Neural crest cell (in vitro differentiated cells): ENCODE results near the gene ABTB2. TPM values are rescaled to one million over a fixed set of nuclear protein-coding genes. Genes with fewer than 3 reads are reported as not detected.
"Not testable (repeated sequence)": the region's sequence is repeated elsewhere in the genome, so short reads cannot be mapped to it uniquely, and the experiment has no call there.

Source experiments
- DNase-seq: peaks from one replicate; pipeline ENCODE4 v3.0.0; 2021; ENCODE audit warnings: low read depth, mixed read lengths, low spot score
- H3K27ac Mint-ChIP-seq: one replicate; pipeline ENCODE4 v1.8.0; 2021; ENCODE audit warnings: mild to moderate bottlenecking, mixed read lengths; ENCODE audit not compliant: unreplicated experiment
- H3K27me3 Mint-ChIP-seq: 2 replicates; pipeline ENCODE4 v1.8.0; 2021; ENCODE audit warnings: low read depth, mild to moderate bottlenecking, mixed read lengths
- H3K36me3 Mint-ChIP-seq: 2 replicates; pipeline ENCODE4 v1.8.0; 2021; ENCODE audit warnings: low read depth, mild to moderate bottlenecking, mixed read lengths
- H3K4me1 Mint-ChIP-seq: 2 replicates; pipeline ENCODE4 v1.8.0; 2021; ENCODE audit warnings: mixed read lengths
- H3K4me3 Mint-ChIP-seq: one replicate; pipeline ENCODE4 v1.8.0; 2021; ENCODE audit warnings: mild to moderate bottlenecking, mixed read lengths
- H3K9me3 Mint-ChIP-seq: 2 replicates; pipeline ENCODE4 v1.8.0; 2021; ENCODE audit warnings: mixed read lengths
- total RNA-seq: library from RNA; stranded (reverse); gene quantifications from 2 replicates; pipeline ENCODE4 v1.2.1, GENCODE V29; 2021
- TF ChIP-seq, protein P1 (sequence below): fragments of 200-600 bp; sonication (generic); conservative IDR thresholded peaks from 2 replicates; pipeline ENCODE4 v1.5.0; 2021; ENCODE audit warnings: antibody characterized with exemption, mild to moderate bottlenecking

The ABTB2 gene
- total RNA-seq, 1 donor from 2014 or later: 3.0 TPM

DNA sequence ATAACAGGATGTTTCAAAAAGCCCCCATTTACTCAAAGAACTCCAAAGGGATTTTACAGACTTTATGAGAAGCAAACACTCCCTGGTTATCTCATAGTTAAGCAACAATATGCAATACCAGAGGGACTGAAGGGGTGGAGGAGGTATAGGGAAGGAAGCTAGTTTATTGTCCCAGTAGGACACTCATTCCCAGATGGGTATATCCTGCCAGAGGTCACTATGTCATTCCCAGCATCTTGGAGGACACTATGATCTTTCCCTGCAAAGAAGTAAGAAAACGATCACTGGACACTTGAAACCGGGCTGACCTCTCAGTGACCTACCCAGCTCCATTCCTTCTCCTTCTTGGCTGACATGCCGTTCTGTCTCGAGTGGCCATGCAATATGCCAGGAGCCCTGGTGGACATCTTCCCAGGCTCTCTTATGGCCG lies 137.9 kb downstream of the ABTB2 start:
- Mint-ChIP-seq H3K27ac (no peak overlapping the region), H3K9me3 (no peaks in the 10 kb centered on the region), H3K36me3 (no peaks in the 10 kb centered on the region), H3K4me1 (peaks cover 13% of the 10 kb centered on the region), H3K27me3 (no peaks in the 10 kb centered on the region), H3K4me3 (no peak overlapping the region)
- DNase-seq: no peak
- TF ChIP-seq, protein P1, sequence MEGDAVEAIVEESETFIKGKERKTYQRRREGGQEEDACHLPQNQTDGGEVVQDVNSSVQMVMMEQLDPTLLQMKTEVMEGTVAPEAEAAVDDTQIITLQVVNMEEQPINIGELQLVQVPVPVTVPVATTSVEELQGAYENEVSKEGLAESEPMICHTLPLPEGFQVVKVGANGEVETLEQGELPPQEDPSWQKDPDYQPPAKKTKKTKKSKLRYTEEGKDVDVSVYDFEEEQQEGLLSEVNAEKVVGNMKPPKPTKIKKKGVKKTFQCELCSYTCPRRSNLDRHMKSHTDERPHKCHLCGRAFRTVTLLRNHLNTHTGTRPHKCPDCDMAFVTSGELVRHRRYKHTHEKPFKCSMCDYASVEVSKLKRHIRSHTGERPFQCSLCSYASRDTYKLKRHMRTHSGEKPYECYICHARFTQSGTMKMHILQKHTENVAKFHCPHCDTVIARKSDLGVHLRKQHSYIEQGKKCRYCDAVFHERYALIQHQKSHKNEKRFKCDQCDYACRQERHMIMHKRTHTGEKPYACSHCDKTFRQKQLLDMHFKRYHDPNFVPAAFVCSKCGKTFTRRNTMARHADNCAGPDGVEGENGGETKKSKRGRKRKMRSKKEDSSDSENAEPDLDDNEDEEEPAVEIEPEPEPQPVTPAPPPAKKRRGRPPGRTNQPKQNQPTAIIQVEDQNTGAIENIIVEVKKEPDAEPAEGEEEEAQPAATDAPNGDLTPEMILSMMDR: no peak

DNA sequence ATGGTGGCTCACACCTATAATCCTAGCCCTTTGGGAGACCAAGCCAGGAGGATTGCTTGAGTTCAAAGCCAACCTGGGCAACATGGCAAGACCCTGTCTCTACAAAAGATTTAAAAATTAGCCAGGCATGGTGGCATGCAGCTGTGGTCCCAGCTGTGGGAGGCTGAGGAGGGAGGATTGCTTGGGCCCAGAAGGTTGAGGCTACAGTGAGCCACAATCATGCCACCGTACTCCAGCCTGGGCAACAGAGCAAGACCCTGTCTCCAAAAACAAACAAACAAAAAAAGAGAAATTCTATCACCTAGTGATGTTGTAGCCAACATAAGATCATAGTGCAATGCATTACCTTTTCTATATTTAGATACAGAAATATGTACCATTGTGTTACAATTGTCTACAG lies 138.5 kb downstream of the ABTB2 start:
- H3K36me3 Mint-ChIP-seq: no peaks in the 10 kb centered on the region
- no peaks in the 10 kb centered on the region for H3K27me3 Mint-ChIP-seq
- DNase-seq: no peak
- H3K9me3 Mint-ChIP-seq: no peaks in the 10 kb centered on the region
- H3K4me1 Mint-ChIP-seq: peaks cover 12% of the 10 kb centered on the region
- no peak overlapping the region for H3K27ac Mint-ChIP-seq
- TF ChIP-seq, protein P1: no peak
- H3K4me3 Mint-ChIP-seq: no peak overlapping the region

DNA sequence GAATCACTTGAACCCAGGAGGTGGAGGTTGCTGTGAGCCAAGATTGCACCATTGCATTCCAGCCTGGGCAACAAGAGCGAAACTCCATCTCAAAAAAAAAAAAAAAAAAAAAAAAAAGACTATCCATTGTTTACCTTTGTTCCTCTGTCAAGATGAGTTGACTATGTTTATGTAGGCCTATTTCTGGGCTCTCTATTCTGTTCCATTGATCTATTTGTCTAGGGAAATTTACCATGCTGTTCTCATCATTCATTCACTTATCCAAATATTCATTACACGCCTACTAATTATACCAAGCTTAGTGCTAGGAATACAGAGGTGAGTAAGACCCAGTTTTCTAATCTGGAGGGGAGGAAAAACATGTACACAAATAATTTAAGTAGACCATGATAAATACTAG lies 139.1 kb downstream of the ABTB2 start:
- not testable (repeated sequence) for H3K27ac Mint-ChIP-seq, H3K9me3 Mint-ChIP-seq, H3K27me3 Mint-ChIP-seq, DNase-seq, H3K4me3 Mint-ChIP-seq, H3K36me3 Mint-ChIP-seq
- peaks cover 17% of the 10 kb centered on the region for H3K4me1 Mint-ChIP-seq

DNA sequence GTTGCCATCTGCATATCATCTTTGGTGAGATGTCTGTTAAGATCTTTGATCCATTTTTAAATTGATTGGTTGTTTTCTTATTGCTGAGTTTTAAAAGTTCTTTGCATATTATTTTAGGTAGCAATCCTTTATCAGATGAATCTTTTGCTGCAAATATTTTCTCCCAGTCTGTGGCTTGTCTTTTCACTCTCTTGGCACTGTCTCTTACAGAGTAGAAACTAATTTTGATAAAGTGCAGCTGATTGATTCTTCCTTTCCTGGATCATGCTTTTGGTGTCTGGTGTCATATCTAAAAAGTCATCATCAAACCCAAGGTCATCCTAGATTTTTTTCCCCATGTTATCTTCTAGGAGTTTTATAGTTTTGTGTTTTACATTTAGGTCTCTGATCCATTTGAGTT lies 139.7 kb downstream of the ABTB2 start:
- DNase-seq: no peak
- H3K4me1 Mint-ChIP-seq: peaks cover 10% of the 10 kb centered on the region
- H3K4me3 Mint-ChIP-seq: no peak overlapping the region
- H3K9me3 Mint-ChIP-seq: no peaks in the 10 kb centered on the region
- H3K27me3 Mint-ChIP-seq: no peaks in the 10 kb centered on the region
- TF ChIP-seq, protein P1: no peak
- no peak overlapping the region for H3K27ac Mint-ChIP-seq
- no peaks in the 10 kb centered on the region for H3K36me3 Mint-ChIP-seq

DNA sequence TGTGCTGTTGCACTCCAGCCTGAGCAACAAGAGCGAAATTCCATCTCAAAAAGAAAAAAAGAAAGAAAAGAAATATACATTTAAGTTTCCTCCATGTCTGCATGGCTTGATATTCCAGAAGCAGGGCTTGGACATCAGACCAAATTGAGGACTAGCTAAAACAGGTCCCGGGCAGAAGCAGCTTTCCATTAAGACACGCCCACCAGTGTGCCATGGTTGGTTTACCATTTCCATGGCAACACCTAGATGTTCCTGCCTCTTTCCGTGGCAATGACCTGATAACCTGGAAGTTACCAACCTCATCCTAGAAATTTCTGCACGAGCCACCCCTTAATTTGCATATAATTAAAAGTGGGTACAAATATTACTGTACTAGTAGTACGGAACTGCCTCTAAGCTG lies 141.1 kb downstream of the ABTB2 start:
- Mint-ChIP-seq H3K4me3 (no peak overlapping the region), H3K27ac (no peak overlapping the region), H3K36me3 (no peaks in the 10 kb centered on the region), H3K27me3 (no peaks in the 10 kb centered on the region), H3K4me1 (peaks cover 9% of the 10 kb centered on the region), H3K9me3 (no peaks in the 10 kb centered on the region)
- TF ChIP-seq, protein P1: no peak
- DNase-seq: no peak

DNA sequence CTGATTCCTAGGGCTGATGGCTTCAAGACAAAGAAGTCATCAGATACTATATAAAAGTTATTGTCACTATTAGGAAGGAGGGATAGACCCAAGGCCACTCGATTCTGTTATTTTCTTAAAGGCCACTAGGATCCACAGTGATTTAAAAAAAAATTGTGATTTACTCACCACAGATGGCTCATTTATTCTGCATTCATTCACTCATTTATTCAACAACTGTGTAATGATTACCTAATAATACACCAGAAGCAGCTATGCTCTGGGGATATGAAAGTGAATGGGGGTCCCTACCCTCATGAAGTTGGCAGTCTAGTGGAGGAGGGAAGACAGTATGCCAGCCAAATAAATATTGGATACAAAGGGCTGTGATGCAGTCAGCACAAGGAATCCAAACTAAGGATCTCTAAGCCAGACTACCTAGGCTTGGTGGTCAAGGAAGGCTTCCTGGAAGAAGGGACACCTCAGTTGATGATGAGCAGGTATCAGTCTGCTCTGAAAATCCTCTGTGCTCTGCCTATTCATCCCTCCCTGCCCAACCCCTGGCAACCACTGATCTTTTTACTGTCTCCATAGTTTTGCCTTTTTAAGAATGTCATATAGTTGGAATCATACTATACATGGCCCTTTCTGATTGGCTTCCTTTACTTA lies 141.9 kb downstream of the ABTB2 start:
- H3K4me3 Mint-ChIP-seq: no peak overlapping the region
- no peaks in the 10 kb centered on the region for H3K36me3 Mint-ChIP-seq
- no peak overlapping the region for H3K27ac Mint-ChIP-seq
- TF ChIP-seq, protein P1: no peak
- H3K4me1 Mint-ChIP-seq: peaks cover 9% of the 10 kb centered on the region
- no peaks in the 10 kb centered on the region for H3K9me3 Mint-ChIP-seq
- H3K27me3 Mint-ChIP-seq: no peaks in the 10 kb centered on the region
- no peak for DNase-seq
